OCI-LY1 (cell line): ENCODE results near the gene DLGAP3.

Experiments used
- H2AFZ ChIP-seq: fragments of 200-600 bp; sonication (generic), shearing (Covaris generic); 2 replicates; pipeline ENCODE4 v1.6.0; 2014; ENCODE audit warnings: antibody characterized with exemption, mild to moderate bottlenecking, low read length
- H3F3A ChIP-seq: fragments of 200-600 bp; sonication (generic), shearing (Covaris generic); 2 replicates; pipeline ENCODE4 v1.6.0; 2014; ENCODE audit warnings: mild to moderate bottlenecking, antibody characterized with exemption, low read length, moderate library complexity; ENCODE audit not compliant: insufficient read depth
- H3K27ac ChIP-seq: fragments of 200-600 bp; sonication (generic); 2 replicates; pipeline ENCODE4 v1.5.1; 2014; ENCODE audit warnings: low read length, mixed run types, mild to moderate bottlenecking, low read depth; ENCODE audit not compliant: poor library complexity, severe bottlenecking
- H3K27me3 ChIP-seq: fragments of 200-600 bp; sonication (generic); 2 replicates; pipeline ENCODE4 v1.6.0; 2014; ENCODE audit warnings: antibody characterized with exemption, mild to moderate bottlenecking, low read length, moderate library complexity; ENCODE audit not compliant: insufficient read depth
- H3K36me3 ChIP-seq: fragments of 200-600 bp; sonication (generic); 2 replicates; pipeline ENCODE4 v1.6.1; 2014; ENCODE audit warnings: mild to moderate bottlenecking, antibody characterized with exemption, low read length, moderate library complexity, mixed read lengths; ENCODE audit not compliant: insufficient read depth
- H3K4me1 ChIP-seq: fragments of 200-600 bp; sonication (generic); 2 replicates; pipeline ENCODE4 v1.5.1; 2014; ENCODE audit warnings: mild to moderate bottlenecking, low read length, moderate library complexity; ENCODE audit not compliant: insufficient read depth, severe bottlenecking
- H3K4me2 ChIP-seq: fragments of 200-600 bp; sonication (generic), shearing (Covaris generic); 2 replicates; pipeline ENCODE4 v1.6.1; 2014; ENCODE audit warnings: low read length
- H3K4me3 ChIP-seq: fragments of 200-600 bp; sonication (generic); 2 replicates; pipeline ENCODE4 v1.5.1; 2014; ENCODE audit warnings: low read length, low read depth, mild to moderate bottlenecking, mixed read lengths; ENCODE audit not compliant: poor library complexity, severe bottlenecking
- H3K79me2 ChIP-seq: fragments of 200-600 bp; shearing (Covaris generic); 2 replicates; pipeline ENCODE4 v1.6.1; 2016; ENCODE audit warnings: mixed run types, low read length, mixed read lengths; ENCODE audit not compliant: insufficient read depth
- H3K9ac ChIP-seq: fragments of 200-600 bp; sonication (generic), shearing (Covaris generic); 2 replicates; pipeline ENCODE4 v1.6.1; 2014; ENCODE audit warnings: mild to moderate bottlenecking, low read length, mixed read lengths
- H3K9me2 ChIP-seq: fragments of 200-600 bp; sonication (generic), shearing (Covaris generic); 2 replicates; pipeline ENCODE4 v1.6.1; 2014; ENCODE audit warnings: low read depth, mild to moderate bottlenecking, low read length, mixed read lengths
- H3K9me3 ChIP-seq: fragments of 200-600 bp; shearing (Covaris generic); 2 replicates; pipeline ENCODE4 v1.6.1; 2014; ENCODE audit warnings: low read length, mixed read lengths
- H4K20me1 ChIP-seq: fragments of 200-600 bp; sonication (generic), shearing (Covaris generic); 2 replicates; pipeline ENCODE4 v1.6.0; 2016; ENCODE audit warnings: mild to moderate bottlenecking, low read length; ENCODE audit not compliant: insufficient read depth
- EZH2 ChIP-seq: fragments of 200-600 bp; sonication (generic), shearing (Covaris generic); IDR thresholded peaks from 2 replicates; pipeline ENCODE4 v1.8.0; 2017; ENCODE audit warnings: borderline replicate concordance, mixed run types, mild to moderate bottlenecking, antibody characterized with exemption, low read length, moderate library complexity, mixed read lengths
- TF ChIP-seq, protein P1 (sequence below): fragments of 200-600 bp; sonication (generic), shearing (Covaris generic); IDR thresholded peaks from 2 replicates; pipeline ENCODE4 v1.5.1; 2017; ENCODE audit warnings: mild to moderate bottlenecking, antibody characterized with exemption, low read length, moderate library complexity, mixed read lengths

Gene DLGAP3

DNA sequence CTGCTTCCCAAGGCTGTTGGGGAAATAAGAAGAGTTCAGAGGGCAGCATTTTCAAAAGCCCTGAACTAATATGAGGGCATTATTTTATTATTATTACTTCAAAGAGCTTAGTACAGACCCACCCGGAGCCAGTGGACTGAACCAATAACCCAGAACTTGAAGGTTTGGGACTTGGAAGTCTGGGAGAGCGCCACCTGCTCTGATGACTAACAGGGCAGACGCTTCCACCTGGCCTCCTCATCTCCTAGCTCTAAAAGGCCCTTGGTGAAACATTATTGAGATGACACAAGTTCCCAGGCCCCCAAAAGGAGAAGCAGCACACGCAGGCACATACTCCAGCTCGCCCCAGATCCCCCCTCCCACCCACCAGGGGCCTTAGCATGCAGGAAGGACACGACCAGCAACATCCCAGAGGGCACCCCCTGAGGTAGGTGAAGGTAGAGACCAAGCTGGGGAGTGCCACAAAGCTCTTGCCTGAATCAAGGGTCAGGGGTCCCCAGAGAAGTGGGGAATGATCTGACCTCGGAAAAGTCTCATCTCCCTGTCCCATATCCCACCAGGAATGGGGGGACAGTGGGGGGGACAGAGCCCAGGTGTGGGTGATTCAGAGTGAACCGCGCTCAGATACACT is 1.3 kb downstream of the DLGAP3 start:
- Histone ChIP-seq H3K4me1 (peaks cover 10% of the 10 kb centered on the region), H3K27ac (no peak overlapping the region), H4K20me1 (no peaks in the 10 kb centered on the region), H3F3A (no peaks in the 10 kb centered on the region), H3K4me2 (peak overlapping the region; percentile 85; the same call in 1 of the 2 replicates), H2AFZ (no peak overlapping the region), H3K27me3 (0 out of 2 replicates have a peak, but pooled peaks cover 3% of the 10 kb centered on the region), H3K36me3 (no peaks in the 10 kb centered on the region), H3K9me3 (no peaks in the 10 kb centered on the region), H3K79me2 (no peaks in the 10 kb centered on the region), H3K4me3 (peak overlapping the region; percentile 63), H3K9me2 (no peaks in the 10 kb centered on the region), H3K9ac (no peak overlapping the region)
- no peak for TF ChIP-seq EZH2
- TF ChIP-seq, protein P1, sequence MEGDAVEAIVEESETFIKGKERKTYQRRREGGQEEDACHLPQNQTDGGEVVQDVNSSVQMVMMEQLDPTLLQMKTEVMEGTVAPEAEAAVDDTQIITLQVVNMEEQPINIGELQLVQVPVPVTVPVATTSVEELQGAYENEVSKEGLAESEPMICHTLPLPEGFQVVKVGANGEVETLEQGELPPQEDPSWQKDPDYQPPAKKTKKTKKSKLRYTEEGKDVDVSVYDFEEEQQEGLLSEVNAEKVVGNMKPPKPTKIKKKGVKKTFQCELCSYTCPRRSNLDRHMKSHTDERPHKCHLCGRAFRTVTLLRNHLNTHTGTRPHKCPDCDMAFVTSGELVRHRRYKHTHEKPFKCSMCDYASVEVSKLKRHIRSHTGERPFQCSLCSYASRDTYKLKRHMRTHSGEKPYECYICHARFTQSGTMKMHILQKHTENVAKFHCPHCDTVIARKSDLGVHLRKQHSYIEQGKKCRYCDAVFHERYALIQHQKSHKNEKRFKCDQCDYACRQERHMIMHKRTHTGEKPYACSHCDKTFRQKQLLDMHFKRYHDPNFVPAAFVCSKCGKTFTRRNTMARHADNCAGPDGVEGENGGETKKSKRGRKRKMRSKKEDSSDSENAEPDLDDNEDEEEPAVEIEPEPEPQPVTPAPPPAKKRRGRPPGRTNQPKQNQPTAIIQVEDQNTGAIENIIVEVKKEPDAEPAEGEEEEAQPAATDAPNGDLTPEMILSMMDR, result no peak

DNA sequence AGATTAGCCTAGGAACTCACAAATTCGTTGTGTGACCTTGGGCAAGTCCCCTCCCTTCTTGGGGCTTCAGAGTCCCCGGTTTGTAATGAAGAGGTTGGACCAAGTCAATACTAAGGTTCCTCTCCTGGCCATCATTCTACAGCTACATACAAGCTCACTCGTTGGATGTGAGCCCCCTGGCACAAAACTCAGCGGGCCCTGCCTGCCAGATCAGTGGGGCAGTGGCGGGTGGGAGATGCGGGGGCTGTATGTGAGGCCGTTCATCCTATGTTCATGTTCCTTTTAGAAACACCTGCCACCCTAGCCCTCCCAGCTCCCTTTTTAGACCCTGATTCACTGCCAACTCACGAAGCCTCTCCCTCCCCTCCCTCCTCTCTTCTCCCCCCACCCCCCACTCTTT is 2.1 kb downstream of the DLGAP3 start:
- Histone ChIP-seq H3K9me3 (no peaks in the 10 kb centered on the region), H4K20me1 (no peaks in the 10 kb centered on the region), H3K9ac (no peak overlapping the region), H3K4me1 (peaks cover 10% of the 10 kb centered on the region), H3K27me3 (0 out of 2 replicates have a peak, but pooled peaks cover 8% of the 10 kb centered on the region), H3K9me2 (no peaks in the 10 kb centered on the region), H3K79me2 (no peaks in the 10 kb centered on the region), H3K4me2 (no peak overlapping the region), H3K36me3 (no peaks in the 10 kb centered on the region), H2AFZ (no peak overlapping the region), H3K4me3 (no peak overlapping the region), H3F3A (no peaks in the 10 kb centered on the region), H3K27ac (no peak overlapping the region)
- TF ChIP-seq EZH2, result no peak
- TF ChIP-seq, protein P1, result no peak

DNA sequence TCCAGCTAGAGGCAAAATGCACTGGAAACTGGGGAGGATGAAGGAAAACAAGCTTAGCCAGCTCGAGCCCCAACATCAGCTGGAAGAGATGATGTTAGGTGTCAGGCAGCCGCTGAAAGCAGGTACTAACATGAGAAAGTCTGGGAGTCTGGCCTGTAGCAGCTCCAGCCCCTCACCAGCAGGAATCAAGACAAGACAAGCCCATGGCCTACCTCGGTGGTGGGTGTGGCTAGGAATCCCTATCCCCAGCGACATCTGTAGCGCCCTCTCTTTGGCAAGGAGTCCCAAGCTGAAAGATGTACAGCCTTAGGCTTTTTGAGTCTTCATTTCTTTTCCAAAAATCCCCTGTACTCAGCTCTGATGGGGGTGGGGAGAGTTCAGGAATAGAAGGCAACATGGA is 2.6 kb downstream of the DLGAP3 start:
- peaks cover 10% of the 10 kb centered on the region for H3K4me1 ChIP-seq
- H3K9me3 ChIP-seq, result no peaks in the 10 kb centered on the region
- TF ChIP-seq, protein P1, result no peak
- TF ChIP-seq EZH2, result no peak
- no peaks in the 10 kb centered on the region for H3K9me2 ChIP-seq
- H3K36me3 ChIP-seq, result no peaks in the 10 kb centered on the region
- 0 out of 2 replicates have a peak, but pooled peaks cover 8% of the 10 kb centered on the region for H3K27me3 ChIP-seq
- H4K20me1 ChIP-seq, result no peaks in the 10 kb centered on the region
- H3K79me2 ChIP-seq, result no peaks in the 10 kb centered on the region
- H3F3A ChIP-seq, result no peaks in the 10 kb centered on the region
- H3K4me3 ChIP-seq, result no peak overlapping the region
- no peak overlapping the region for H2AFZ ChIP-seq
- no peak overlapping the region for H3K27ac ChIP-seq
- no peak overlapping the region for H3K9ac ChIP-seq
- no peak overlapping the region for H3K4me2 ChIP-seq
